Activated naive CD8-positive, alpha-beta T cell treated with anti-CD3 and anti-CD28 coated beads for 36 hours (primary cell): ENCODE data around the gene PAX2. TPM values are rescaled to one million over a fixed set of nuclear protein-coding genes. Genes with fewer than 3 reads are reported as not detected.
A peak's percentile ranks its signal among the peaks of the same experiment; 100 is the strongest.

Experiments used
- DNase-seq: peaks from one replicate; pipeline ENCODE4 v3.0.0; 2021
- H3K27ac Mint-ChIP-seq: one replicate; pipeline ENCODE4 v1.8.0; 2022; ENCODE audit warnings: mild to moderate bottlenecking, moderate library complexity, mixed read lengths
- H3K27me3 Mint-ChIP-seq: one replicate; pipeline ENCODE4 v1.8.0; 2022; ENCODE audit warnings: mild to moderate bottlenecking, mixed read lengths
- H3K36me3 Mint-ChIP-seq: one replicate; pipeline ENCODE4 v1.8.0; 2021; ENCODE audit warnings: mild to moderate bottlenecking, mixed read lengths
- H3K4me1 Mint-ChIP-seq: one replicate; pipeline ENCODE4 v1.8.0; 2021; ENCODE audit warnings: mixed read lengths
- H3K4me3 Mint-ChIP-seq: one replicate; pipeline ENCODE4 v1.8.0; 2022; ENCODE audit warnings: mild to moderate bottlenecking, moderate library complexity, mixed read lengths
- H3K9me3 Mint-ChIP-seq: one replicate; pipeline ENCODE4 v1.8.0; 2022; ENCODE audit warnings: mixed read lengths
- total RNA-seq, 2 experiments: library from RNA; stranded (reverse); gene quantifications; one replicate each; pipeline ENCODE4 v1.2.3, GENCODE V29; 2021

The PAX2 gene
- total RNA-seq, 2 experiments from 2014 or later = not detected

GRCh38 chr10:100802607-100803006, 57.2 kb downstream of the PAX2 start:
- no peak for DNase-seq
- Mint-ChIP-seq H3K4me1 (no peaks in the 10 kb centered on the region), H3K27me3 (peaks cover 74% of the 10 kb centered on the region)

GRCh38 chr10:100803492-100803891, 58.1 kb downstream of the PAX2 start:
- Mint-ChIP-seq H3K36me3 (no peaks in the 10 kb centered on the region), H3K4me3 (no peak overlapping the region), H3K27ac (no peak overlapping the region), H3K9me3 (no peaks in the 10 kb centered on the region), H3K27me3 (peaks cover 75% of the 10 kb centered on the region), H3K4me1 (no peaks in the 10 kb centered on the region)
- DNase-seq = no peak

More at GRCh38 chr10:100802607-100803006, 57.2 kb downstream of the PAX2 start:
- Mint-ChIP-seq H3K27ac (no peak overlapping the region), H3K4me3 (no peak overlapping the region), H3K9me3 (no peaks in the 10 kb centered on the region), H3K36me3 (no peaks in the 10 kb centered on the region)

- Mint-ChIP-seq H3K4me1 (no peaks in the 10 kb centered on the region), H3K36me3 (no peaks in the 10 kb centered on the region), H3K27me3 (peaks cover 74% of the 10 kb centered on the region), H3K4me3 (no peak overlapping the region), H3K9me3 (no peaks in the 10 kb centered on the region), H3K27ac (no peak overlapping the region)
- no peak for DNase-seq
Observed at GRCh38 chr10:100803908-100804307, 58.5 kb downstream of the PAX2 start.

GRCh38 chr10:100805543-100806355, 60.4 kb downstream of the PAX2 start:
- Mint-ChIP-seq H3K9me3 (no peaks in the 10 kb centered on the region), H3K36me3 (no peaks in the 10 kb centered on the region), H3K27ac (no peak overlapping the region), H3K4me1 (no peaks in the 10 kb centered on the region), H3K4me3 (no peak overlapping the region), H3K27me3 (peaks cover 70% of the 10 kb centered on the region)
- DNase-seq = no peak

- Mint-ChIP-seq H3K27me3 (peaks cover 68% of the 10 kb centered on the region), H3K27ac (no peak overlapping the region), H3K4me3 (no peak overlapping the region), H3K36me3 (no peaks in the 10 kb centered on the region), H3K4me1 (no peaks in the 10 kb centered on the region), H3K9me3 (no peaks in the 10 kb centered on the region)
- no peak for DNase-seq
Observed at GRCh38 chr10:100806356-100806645, 60.9 kb downstream of the PAX2 start.

GRCh38 chr10:100807241-100807951, 62.0 kb downstream of the PAX2 start:
- H3K9me3 Mint-ChIP-seq = no peaks in the 10 kb centered on the region
- H3K4me3 Mint-ChIP-seq = no peak overlapping the region
- no peak for DNase-seq
- peaks cover 67% of the 10 kb centered on the region for H3K27me3 Mint-ChIP-seq
- no peaks in the 10 kb centered on the region for H3K4me1 Mint-ChIP-seq
- no peak overlapping the region for H3K27ac Mint-ChIP-seq
- H3K36me3 Mint-ChIP-seq = no peaks in the 10 kb centered on the region

- Mint-ChIP-seq H3K36me3 (no peaks in the 10 kb centered on the region), H3K9me3 (no peaks in the 10 kb centered on the region), H3K27me3 (peaks cover 65% of the 10 kb centered on the region), H3K27ac (no peak overlapping the region), H3K4me1 (no peaks in the 10 kb centered on the region), H3K4me3 (peak overlapping the region; percentile 6)
- no peak for DNase-seq
Observed at GRCh38 chr10:100808876-100809275, 63.5 kb downstream of the PAX2 start.

GRCh38 chr10:100810091-100810834, 64.9 kb downstream of the PAX2 start:
- Mint-ChIP-seq H3K27me3 (peaks cover 62% of the 10 kb centered on the region), H3K4me3 (no peak overlapping the region), H3K36me3 (no peaks in the 10 kb centered on the region), H3K4me1 (no peaks in the 10 kb centered on the region), H3K9me3 (no peaks in the 10 kb centered on the region), H3K27ac (no peak overlapping the region)
- DNase-seq = no peak

GRCh38 chr10:100810835-100811116, 65.4 kb downstream of the PAX2 start:
- peaks cover 62% of the 10 kb centered on the region for H3K27me3 Mint-ChIP-seq
- no peak overlapping the region for H3K27ac Mint-ChIP-seq
- H3K4me3 Mint-ChIP-seq = no peak overlapping the region
- H3K36me3 Mint-ChIP-seq = no peaks in the 10 kb centered on the region
- H3K4me1 Mint-ChIP-seq = no peaks in the 10 kb centered on the region
- no peaks in the 10 kb centered on the region for H3K9me3 Mint-ChIP-seq
- no peak for DNase-seq

GRCh38 chr10:100811261-100811660, 65.9 kb downstream of the PAX2 start:
- H3K4me1 Mint-ChIP-seq = no peaks in the 10 kb centered on the region
- no peak overlapping the region for H3K4me3 Mint-ChIP-seq
- no peaks in the 10 kb centered on the region for H3K36me3 Mint-ChIP-seq
- DNase-seq = no peak
- H3K9me3 Mint-ChIP-seq = no peaks in the 10 kb centered on the region
- no peak overlapping the region for H3K27ac Mint-ChIP-seq
- H3K27me3 Mint-ChIP-seq = peaks cover 59% of the 10 kb centered on the region

- Mint-ChIP-seq H3K4me3 (no peak overlapping the region), H3K27ac (no peak overlapping the region), H3K27me3 (peaks cover 55% of the 10 kb centered on the region), H3K9me3 (no peaks in the 10 kb centered on the region), H3K4me1 (no peaks in the 10 kb centered on the region), H3K36me3 (no peaks in the 10 kb centered on the region)
- DNase-seq = no peak
Observed at GRCh38 chr10:100811752-100812750, 66.7 kb downstream of the PAX2 start.

GRCh38 chr10:100812978-100813377, 67.6 kb downstream of the PAX2 start:
- Mint-ChIP-seq H3K36me3 (no peaks in the 10 kb centered on the region), H3K4me3 (no peak overlapping the region), H3K9me3 (no peaks in the 10 kb centered on the region), H3K27ac (no peak overlapping the region), H3K4me1 (no peaks in the 10 kb centered on the region), H3K27me3 (peaks cover 50% of the 10 kb centered on the region)
- no peak for DNase-seq

- Mint-ChIP-seq H3K27me3 (peaks cover 46% of the 10 kb centered on the region), H3K4me3 (no peak overlapping the region), H3K36me3 (no peaks in the 10 kb centered on the region), H3K9me3 (no peaks in the 10 kb centered on the region), H3K27ac (no peak overlapping the region), H3K4me1 (no peaks in the 10 kb centered on the region)
- DNase-seq = no peak
Observed at GRCh38 chr10:100814751-100815474, 69.5 kb downstream of the PAX2 start.

- no peaks in the 10 kb centered on the region for H3K36me3 Mint-ChIP-seq
- no peak overlapping the region for H3K4me3 Mint-ChIP-seq
- peaks cover 49% of the 10 kb centered on the region for H3K27me3 Mint-ChIP-seq
Observed at GRCh38 chr10:100816671-100817070, 71.3 kb downstream of the PAX2 start.

More at GRCh38 chr10:100816671-100817070, 71.3 kb downstream of the PAX2 start:
- no peaks in the 10 kb centered on the region for H3K4me1 Mint-ChIP-seq
- H3K27ac Mint-ChIP-seq = no peak overlapping the region
- no peaks in the 10 kb centered on the region for H3K9me3 Mint-ChIP-seq
- no peak for DNase-seq
